Mononuclear cell (primary cell): ENCODE measurements around the gene PFKFB1. TPM values are rescaled to one million over a fixed set of nuclear protein-coding genes. Genes with fewer than 3 reads are reported as not detected.
"Not testable (repeated sequence)": the region's sequence is repeated elsewhere in the genome, so short reads cannot be mapped to it uniquely, and the experiment has no call there.

Experiments used
- H3K27me3 ChIP-seq: 2 replicates; pipeline ENCODE4 v1.6.0; 2011; ENCODE audit warnings: low read length, control low read depth; ENCODE audit not compliant: insufficient read depth
- H3K4me1 ChIP-seq: 2 replicates; pipeline ENCODE4 v1.5.1; 2011; ENCODE audit warnings: mild to moderate bottlenecking, low read length, control low read depth; ENCODE audit not compliant: insufficient read depth
- H3K4me3 ChIP-seq: 2 replicates; pipeline ENCODE4 v1.5.1; 2011; ENCODE audit warnings: mild to moderate bottlenecking, low read length, moderate library complexity
- H3K9me3 ChIP-seq: 2 replicates; pipeline ENCODE4 v1.5.1; 2011; ENCODE audit warnings: low read depth, mild to moderate bottlenecking, control low read depth, low read length
- total RNA-seq: library from RNA; depleted of rRNA; stranded (reverse); fragments of >200 nt; gene quantifications from one replicate; pipeline ENCODE4 v1.2.3, GENCODE V29; 2012

PFKFB1 gene
- total RNA-seq, 1 donor = 0.42 TPM

- H3K27me3 ChIP-seq = no peaks in the 10 kb centered on the region
Measured at GRCh38 chrX:55006827-55007621, 13.0 kb upstream of the PFKFB1 start.

DNA sequence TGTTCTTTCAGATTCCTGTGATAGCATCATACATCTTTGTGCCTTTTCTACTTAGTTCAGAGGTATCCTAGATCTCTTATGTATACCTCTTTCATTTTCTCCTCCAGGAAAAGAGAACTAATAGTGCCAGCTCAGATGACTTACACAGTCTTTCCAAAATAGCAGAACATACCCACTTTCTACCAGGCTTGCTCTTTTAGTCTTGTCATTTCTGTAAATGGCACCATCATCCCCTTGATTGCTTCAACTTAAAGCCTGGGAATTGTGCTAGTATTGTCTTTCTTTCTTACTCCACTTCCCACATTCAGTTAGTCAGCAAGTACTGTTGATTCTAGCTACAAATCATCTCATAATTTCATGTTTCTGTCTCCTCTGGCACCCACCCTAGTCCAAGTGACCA lies 11.3 kb upstream of the PFKFB1 start:
- Histone ChIP-seq H3K27me3 (no peaks in the 10 kb centered on the region), H3K4me3 (no peak overlapping the region), H3K9me3 (no peaks in the 10 kb centered on the region), H3K4me1 (peaks cover 24% of the 10 kb centered on the region)

More at GRCh38 chrX:55006827-55007621, 13.0 kb upstream of the PFKFB1 start:
- no peaks in the 10 kb centered on the region for H3K9me3 ChIP-seq
- H3K4me1 ChIP-seq = peaks cover 12% of the 10 kb centered on the region
- no peak overlapping the region for H3K4me3 ChIP-seq

DNA sequence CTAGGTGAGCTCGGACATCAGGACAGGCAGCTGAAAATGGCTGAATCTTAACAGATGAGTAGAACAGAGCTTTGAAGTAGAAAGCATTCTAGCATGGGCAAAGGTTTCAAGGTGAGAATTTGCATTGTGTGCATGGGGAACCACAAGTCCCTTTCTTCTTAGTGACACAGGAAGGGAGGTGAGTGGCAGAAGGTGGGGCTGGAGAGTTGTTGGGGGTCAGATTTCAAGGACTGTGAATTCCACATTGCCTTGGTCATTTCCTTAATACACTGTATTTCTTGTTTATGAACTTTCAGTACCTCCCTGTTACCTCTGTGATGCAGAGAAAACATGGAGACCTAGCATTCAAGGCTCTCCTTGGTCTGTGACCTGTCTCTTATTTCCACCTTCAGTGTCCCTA lies 10.2 kb upstream of the PFKFB1 start:
- Histone ChIP-seq H3K4me1 (peaks cover 25% of the 10 kb centered on the region), H3K9me3 (no peaks in the 10 kb centered on the region), H3K4me3 (no peak overlapping the region), H3K27me3 (no peaks in the 10 kb centered on the region)

DNA sequence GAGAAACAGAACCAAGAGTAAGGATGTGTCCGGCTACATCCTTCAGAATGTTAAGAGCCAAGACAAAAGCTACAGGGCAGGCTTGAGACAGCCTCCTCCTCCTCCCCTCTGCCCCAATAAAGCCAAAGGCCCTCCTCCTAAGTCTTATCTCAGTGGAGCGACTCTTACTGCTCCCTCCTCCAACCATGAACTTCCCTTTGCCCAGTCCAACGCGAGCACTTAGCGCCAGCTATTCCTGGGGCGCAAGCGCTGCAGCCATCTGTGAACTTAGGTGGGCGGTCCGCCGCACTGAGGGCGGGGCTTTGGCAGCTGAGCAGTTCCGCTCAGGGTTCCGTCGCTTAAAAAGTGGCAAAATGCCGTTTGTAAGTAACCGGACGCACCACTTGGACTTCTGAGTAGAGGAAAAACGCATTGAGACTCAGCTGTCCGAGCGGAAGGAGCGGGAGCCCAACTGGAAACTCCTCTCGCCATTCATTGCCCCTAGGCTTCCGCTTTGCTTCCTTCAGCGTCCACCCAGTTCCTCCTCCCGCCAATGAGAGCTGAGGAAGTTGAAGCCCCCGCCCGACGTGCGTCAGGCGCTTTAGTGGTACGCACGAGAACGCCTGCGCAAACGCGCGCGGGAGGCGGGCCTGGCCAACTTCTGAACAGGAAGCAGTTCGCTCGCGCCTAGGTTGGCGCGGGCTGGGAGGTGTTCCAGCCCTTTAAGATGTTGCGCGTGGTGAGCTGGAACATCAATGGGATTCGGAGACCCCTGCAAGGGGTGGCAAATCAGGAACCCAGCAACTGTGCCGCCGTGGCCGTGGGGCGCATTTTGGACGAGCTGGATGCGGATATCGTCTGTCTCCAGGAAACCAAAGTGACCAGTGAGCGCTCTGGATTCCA lies 6.0 kb upstream of the PFKFB1 start, which contains the start of gene APEX2:
APEX2 (plus strand) TSS at position 647 of the 882 bp plus-strand sequence; CDS start at position 707, 60 bp downstream.
- no peaks in the 10 kb centered on the region for H3K27me3 ChIP-seq
- H3K4me1 ChIP-seq = peaks cover 21% of the 10 kb centered on the region
- peak within 1 kb of the TSS; percentile 71 for H3K4me3 ChIP-seq
- H3K9me3 ChIP-seq = no peaks in the 10 kb centered on the region

DNA sequence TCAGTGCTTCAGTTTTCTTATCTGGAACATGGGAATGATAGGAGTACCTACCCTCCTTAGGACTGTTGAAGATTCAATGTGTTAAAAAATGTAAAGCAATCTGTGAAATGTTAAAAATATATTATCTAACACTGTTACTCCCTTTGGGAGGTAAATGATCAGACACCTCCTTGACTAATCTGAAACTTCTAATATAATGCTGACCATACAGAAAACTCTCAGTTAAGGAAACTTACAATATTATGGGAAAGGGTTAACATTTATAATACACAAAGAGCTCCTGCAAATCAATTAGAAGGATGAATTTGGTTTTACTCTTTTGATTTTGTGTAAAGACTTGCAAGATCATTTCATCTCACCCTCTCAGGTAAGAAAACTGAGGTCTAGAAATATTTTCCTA lies 1.6 kb upstream of the PFKFB1 start:
- Histone ChIP-seq H3K4me3 (no peak overlapping the region), H3K9me3 (no peaks in the 10 kb centered on the region), H3K4me1 (peaks cover 12% of the 10 kb centered on the region), H3K27me3 (no peaks in the 10 kb centered on the region)

DNA sequence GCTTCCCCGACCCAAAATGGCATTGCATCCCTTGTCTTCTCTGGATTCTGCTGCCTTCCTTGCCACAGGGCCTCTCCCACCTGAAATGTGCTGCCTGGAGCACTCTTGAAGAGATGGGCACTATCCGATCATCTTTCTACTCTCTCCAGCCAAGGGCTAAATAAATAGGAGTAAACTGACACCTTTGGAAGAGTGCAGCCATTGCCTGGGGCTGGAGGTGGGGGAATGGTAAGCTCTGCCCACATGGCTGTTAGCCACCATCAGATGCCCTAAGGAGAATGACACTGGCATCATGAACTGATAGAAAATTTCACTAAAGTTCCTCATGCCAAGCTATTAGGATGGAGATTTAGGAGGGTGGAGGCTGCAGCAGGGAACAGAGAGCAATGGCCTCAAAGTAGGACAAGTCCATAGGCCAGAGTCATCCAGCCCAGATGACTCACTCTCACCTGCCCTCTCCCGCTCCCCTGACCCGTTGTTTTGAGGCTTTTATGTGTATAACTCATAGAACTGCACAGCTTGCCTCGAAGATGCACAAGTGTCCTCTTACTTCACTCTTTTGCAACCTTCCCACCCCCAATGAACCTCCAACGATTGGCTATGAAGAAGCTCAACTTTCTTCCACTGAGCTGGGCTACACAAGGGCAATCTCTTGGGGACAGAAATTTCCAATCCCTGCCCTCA lies 822 bp upstream of the PFKFB1 start:
- Histone ChIP-seq H3K27me3 (no peaks in the 10 kb centered on the region), H3K4me3 (no peak overlapping the region), H3K9me3 (no peaks in the 10 kb centered on the region), H3K4me1 (peaks cover 10% of the 10 kb centered on the region)

DNA sequence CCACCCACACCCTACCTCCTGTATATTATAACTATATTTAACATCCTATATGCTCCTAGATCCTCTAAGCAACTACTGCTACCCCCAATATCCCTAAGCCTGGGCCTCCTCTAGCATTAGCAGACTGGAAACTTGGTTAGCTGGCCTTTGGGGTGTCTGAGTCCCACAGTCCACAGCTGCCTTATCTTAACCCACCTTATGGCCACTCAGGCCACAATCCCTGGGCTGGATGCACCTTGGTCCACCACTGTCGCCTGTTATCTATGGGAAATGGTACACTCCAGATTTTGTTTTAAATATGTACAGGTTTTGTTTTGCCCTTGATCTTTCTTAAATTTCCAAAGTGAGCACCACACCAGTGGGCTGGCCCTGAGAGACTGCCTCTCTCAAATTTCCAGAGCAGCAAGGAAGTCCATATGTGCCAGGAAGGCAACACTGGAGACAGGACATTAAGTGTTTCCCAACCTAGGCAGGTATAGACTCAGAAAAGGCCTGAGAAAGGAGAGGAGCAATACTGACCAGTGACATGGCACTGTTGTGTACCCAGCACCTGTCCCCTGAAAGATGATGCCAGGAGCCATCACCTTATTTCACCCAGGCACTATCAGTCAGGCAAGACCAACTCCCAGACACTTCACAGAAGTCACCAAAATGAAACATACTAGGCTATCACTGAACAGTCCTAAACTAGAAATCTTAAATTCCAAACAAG lies 921 bp downstream of the PFKFB1 start:
- H3K4me3 ChIP-seq = no peak overlapping the region
- H3K4me1 ChIP-seq = peaks cover 3% of the 10 kb centered on the region
- H3K9me3 ChIP-seq = no peaks in the 10 kb centered on the region
- no peaks in the 10 kb centered on the region for H3K27me3 ChIP-seq

- Histone ChIP-seq H3K9me3 (no peaks in the 10 kb centered on the region), H3K4me1 (peaks cover 3% of the 10 kb centered on the region), H3K4me3 (no peak overlapping the region), H3K27me3 (no peaks in the 10 kb centered on the region)
Measured at GRCh38 chrX:54991706-54992105, 2.3 kb downstream of the PFKFB1 start.

- H3K4me3 ChIP-seq, H3K4me1 ChIP-seq: not testable (repeated sequence)
Measured at GRCh38 chrX:54983306-54983705, 10.7 kb downstream of the PFKFB1 start.

GRCh38 chrX:54980334-54980733 lies 13.7 kb downstream of the PFKFB1 start:
- Histone ChIP-seq H3K4me3 (no peak overlapping the region), H3K27me3 (no peaks in the 10 kb centered on the region), H3K4me1 (no peaks in the 10 kb centered on the region), H3K9me3 (no peaks in the 10 kb centered on the region)

More at GRCh38 chrX:54983306-54983705, 10.7 kb downstream of the PFKFB1 start:
- not testable (repeated sequence) for H3K27me3 ChIP-seq, H3K9me3 ChIP-seq

DNA sequence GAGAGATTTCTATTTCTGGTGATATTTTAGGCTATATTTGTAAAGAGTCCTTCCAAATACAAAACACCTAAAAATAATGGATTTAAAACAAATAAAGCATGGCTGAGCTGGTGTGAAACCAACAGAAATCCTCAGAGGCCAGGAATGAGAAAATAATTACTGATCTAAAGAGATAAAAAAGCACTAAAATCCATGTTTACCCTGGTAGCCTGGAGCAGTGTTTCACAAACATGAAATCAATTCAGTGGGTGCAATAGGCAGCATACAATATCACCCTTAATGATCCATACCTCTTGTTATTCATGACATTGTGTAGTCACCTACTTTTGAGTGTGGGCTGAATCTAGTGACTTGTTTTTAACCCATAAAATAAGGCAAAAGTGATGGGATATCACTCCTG lies 14.6 kb downstream of the PFKFB1 start:
- no peaks in the 10 kb centered on the region for H3K9me3 ChIP-seq
- no peaks in the 10 kb centered on the region for H3K27me3 ChIP-seq
- no peaks in the 10 kb centered on the region for H3K4me1 ChIP-seq
- H3K4me3 ChIP-seq = no peak overlapping the region

DNA sequence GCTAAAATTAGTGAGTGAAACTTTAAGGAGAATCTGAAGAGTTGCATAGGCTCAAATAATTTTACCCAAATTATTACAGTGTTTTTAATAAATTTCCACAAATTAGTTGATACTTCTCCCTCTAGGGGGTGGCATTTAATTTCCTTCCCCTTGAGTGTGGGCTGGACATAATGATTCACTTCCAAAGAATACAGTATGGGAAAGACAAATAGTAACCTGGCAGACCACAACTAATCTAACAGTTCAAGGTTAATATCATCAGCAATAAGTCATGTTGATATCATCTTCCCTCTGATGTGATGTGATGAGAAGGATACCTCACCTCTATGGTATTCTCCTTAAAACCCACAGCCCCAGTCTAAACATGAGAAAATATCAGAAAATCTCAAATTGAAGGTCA lies 15.5 kb downstream of the PFKFB1 start:
- Histone ChIP-seq H3K4me1 (no peaks in the 10 kb centered on the region), H3K9me3 (no peaks in the 10 kb centered on the region), H3K4me3 (no peak overlapping the region), H3K27me3 (no peaks in the 10 kb centered on the region)

GRCh38 chrX:54977387-54977786 lies 16.6 kb downstream of the PFKFB1 start:
- Histone ChIP-seq H3K27me3 (no peaks in the 10 kb centered on the region), H3K4me3 (no peak overlapping the region), H3K4me1 (no peaks in the 10 kb centered on the region), H3K9me3 (no peaks in the 10 kb centered on the region)

DNA sequence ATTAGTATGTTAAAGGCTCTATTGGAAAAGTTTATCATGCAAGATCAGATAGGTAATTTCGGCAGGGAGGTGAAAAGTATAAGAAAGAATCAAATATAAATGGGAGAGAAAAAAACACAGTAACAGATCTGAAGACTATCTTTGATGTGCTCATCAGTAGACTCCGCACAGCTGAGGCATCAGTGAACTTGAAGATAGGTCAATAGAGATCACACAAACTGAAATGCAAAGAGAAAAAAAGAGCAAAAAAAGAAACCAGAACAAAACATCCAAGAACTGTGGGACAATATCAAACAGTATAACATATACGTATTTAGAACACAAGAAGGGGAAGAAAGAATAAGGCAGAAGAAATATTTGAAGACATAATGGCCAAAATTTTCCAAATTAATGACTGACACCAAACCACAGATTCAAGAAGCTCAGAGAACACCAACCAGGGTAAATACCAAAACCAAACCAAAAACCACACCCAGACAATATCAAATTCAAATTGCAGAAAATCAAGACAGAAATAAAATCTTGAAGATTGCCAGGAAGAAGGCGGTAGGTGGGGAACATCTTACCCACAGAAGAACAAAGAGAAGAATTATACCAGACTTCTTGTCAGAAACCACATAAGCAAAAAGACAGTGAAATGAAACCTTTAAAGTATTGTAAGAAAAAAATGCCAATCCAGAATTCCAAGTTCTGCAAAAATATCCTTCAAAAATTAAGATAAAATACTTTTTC lies 29.1 kb downstream of the PFKFB1 start:
- no peaks in the 10 kb centered on the region for H3K4me1 ChIP-seq
- H3K27me3 ChIP-seq = no peaks in the 10 kb centered on the region
- no peak overlapping the region for H3K4me3 ChIP-seq
- H3K9me3 ChIP-seq = no peaks in the 10 kb centered on the region
